ENCODE data around the gene SPSB1. TPM values are rescaled to one million over a fixed set of nuclear protein-coding genes. Genes with fewer than 3 reads are reported as not detected.

Gene SPSB1
- total RNA-seq, 1 experiment from 2014 or later = 33.4 TPM

GRCh38 chr1:9345471-9345870 lies 52.8 kb downstream of the SPSB1 start:
- no peak for DNase-seq (ENCODE audit: low read depth, low spot score)
- in situ Hi-C loops (cut with HindIII; ENCODE audit: low pct_unique_long_range_greater_than_20kb, low sequenced_read_pairs) = no loop called here

GRCh38 chr1:9345922-9346321 lies 53.2 kb downstream of the SPSB1 start:
- peak; percentile 25 for DNase-seq (ENCODE audit: low read depth, low spot score)
- in situ Hi-C loops (cut with HindIII; ENCODE audit: low pct_unique_long_range_greater_than_20kb, low sequenced_read_pairs) = no loop called here

DNA sequence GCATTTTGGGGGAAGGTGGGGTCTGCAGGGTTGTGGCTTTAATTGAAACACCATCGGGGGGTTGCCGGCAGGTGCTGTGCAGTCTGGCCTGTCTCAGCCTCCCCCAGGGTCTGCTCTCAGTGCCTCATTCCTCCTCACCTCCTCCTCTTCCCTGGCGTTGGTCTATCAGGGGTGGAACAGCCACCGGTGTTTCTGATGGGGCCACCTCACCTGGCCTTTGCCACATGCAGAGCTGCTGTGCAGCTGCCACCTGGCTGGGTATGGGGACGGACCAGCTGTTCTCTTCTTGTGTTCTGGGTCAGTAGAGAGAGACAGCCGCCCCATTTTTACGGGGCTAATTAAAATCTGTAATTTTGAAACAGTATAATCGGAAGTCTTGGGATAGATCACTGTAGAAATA lies 53.9 kb downstream of the SPSB1 start:
- in situ Hi-C loops (cut with HindIII; ENCODE audit: low pct_unique_long_range_greater_than_20kb, low sequenced_read_pairs) = no loop called here
- DNase-seq (ENCODE audit: low read depth, low spot score) = no peak

GRCh38 chr1:9347095-9347850 lies 54.6 kb downstream of the SPSB1 start:
- in situ Hi-C loops (cut with HindIII; ENCODE audit: low pct_unique_long_range_greater_than_20kb, low sequenced_read_pairs) = no loop called here
- no peak for DNase-seq (ENCODE audit: low read depth, low spot score)

- in situ Hi-C loops (cut with HindIII; ENCODE audit: low pct_unique_long_range_greater_than_20kb, low sequenced_read_pairs) = no loop called here
- no peak for DNase-seq (ENCODE audit: low read depth, low spot score)
Measured at GRCh38 chr1:9349331-9349851, 56.7 kb downstream of the SPSB1 start.

- DNase-seq (ENCODE audit: low read depth, low spot score) = no peak
- in situ Hi-C loops (cut with HindIII; ENCODE audit: low pct_unique_long_range_greater_than_20kb, low sequenced_read_pairs) = no loop called here
Measured at GRCh38 chr1:9350013-9350908, 57.6 kb downstream of the SPSB1 start.

GRCh38 chr1:9350960-9351359 lies 58.3 kb downstream of the SPSB1 start:
- in situ Hi-C loops (cut with HindIII; ENCODE audit: low pct_unique_long_range_greater_than_20kb, low sequenced_read_pairs) = no loop called here
- DNase-seq (ENCODE audit: low read depth, low spot score) = no peak

DNA sequence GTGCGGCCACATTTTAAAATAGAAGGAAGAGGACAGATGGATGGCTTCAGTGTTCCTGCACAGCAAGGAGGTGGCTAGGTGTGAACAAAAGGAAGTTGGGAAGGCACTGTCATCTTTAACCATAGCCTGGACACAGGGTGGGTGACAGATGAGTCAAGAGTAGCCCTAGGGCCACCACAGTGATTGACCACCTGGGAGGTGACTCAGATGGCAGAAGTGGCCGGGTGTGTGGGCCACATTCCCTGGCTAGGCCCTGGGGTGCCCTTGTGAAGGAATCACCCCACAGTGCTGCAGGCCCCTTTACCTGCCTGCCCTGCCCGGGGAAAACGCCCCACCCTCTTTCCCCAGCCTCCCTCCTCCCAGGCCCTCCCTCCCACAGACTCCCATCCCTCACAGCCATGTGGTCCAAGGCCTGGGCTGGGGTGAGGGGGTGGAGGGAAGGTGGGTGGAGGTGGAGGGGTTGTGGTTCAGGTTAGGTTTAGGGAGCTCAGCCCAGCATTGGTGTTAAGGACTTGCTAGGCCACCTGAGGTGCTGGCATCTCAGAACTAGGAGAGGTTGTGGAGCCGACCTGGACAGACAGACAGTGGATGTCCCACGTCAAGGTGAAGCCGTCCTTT lies 59.1 kb downstream of the SPSB1 start:
- DNase-seq (ENCODE audit: low read depth, low spot score) = no peak
- in situ Hi-C loops (cut with HindIII; ENCODE audit: low pct_unique_long_range_greater_than_20kb, low sequenced_read_pairs) = no loop called here

GRCh38 chr1:9352377-9353134 lies 59.9 kb downstream of the SPSB1 start:
- DNase-seq (ENCODE audit: low read depth, low spot score) = no peak
- in situ Hi-C loops (cut with HindIII; ENCODE audit: low pct_unique_long_range_greater_than_20kb, low sequenced_read_pairs) = no loop called here

GRCh38 chr1:9355503-9355902 lies 62.8 kb downstream of the SPSB1 start:
- DNase-seq (ENCODE audit: low read depth, low spot score) = no peak
- in situ Hi-C loops (cut with HindIII; ENCODE audit: low pct_unique_long_range_greater_than_20kb, low sequenced_read_pairs) = no loop called here

GRCh38 chr1:9356021-9356420 lies 63.3 kb downstream of the SPSB1 start:
- in situ Hi-C loops (cut with HindIII; ENCODE audit: low pct_unique_long_range_greater_than_20kb, low sequenced_read_pairs) = no loop called here
- DNase-seq (ENCODE audit: low read depth, low spot score) = no peak

DNA sequence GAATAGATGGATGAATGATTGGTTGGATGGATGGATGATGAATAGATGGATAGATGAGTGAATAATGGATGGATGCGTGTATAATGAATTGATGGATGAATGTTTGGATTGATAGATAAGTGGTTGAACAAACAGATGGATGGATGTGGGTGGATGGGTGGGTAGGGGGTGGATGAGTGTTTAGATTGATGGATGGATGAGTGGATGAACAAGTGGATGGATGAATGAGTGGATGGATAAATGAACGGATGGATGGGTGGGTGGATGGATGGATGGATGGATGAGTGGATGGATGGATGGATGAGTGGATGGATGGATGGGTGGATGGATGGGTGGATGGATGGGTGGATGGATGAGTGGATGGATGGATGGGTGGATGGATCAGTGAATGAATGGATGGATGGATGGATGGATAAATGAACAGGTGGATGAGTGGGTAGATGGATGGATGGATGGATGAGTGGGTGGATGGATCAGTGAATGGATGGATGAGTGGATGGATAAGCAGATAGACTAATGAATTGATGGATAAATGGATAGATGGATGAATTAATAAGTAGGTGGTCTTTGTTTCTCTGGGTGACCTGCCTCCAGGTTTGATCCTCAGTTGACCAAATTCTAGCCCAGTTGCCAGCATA lies 64.3 kb downstream of the SPSB1 start:
- in situ Hi-C loops (cut with HindIII; ENCODE audit: low pct_unique_long_range_greater_than_20kb, low sequenced_read_pairs) = no loop called here
- DNase-seq (ENCODE audit: low read depth, low spot score) = no peak

- no peak for DNase-seq (ENCODE audit: low read depth, low spot score)
- in situ Hi-C loops (cut with HindIII; ENCODE audit: low pct_unique_long_range_greater_than_20kb, low sequenced_read_pairs) = no loop called here
Measured at GRCh38 chr1:9357958-9358357, 65.3 kb downstream of the SPSB1 start.

- in situ Hi-C loops (cut with HindIII; ENCODE audit: low pct_unique_long_range_greater_than_20kb, low sequenced_read_pairs) = no loop called here
Measured at GRCh38 chr1:9360371-9361064, 67.8 kb downstream of the SPSB1 start.

GRCh38 chr1:9361630-9362260 lies 69.1 kb downstream of the SPSB1 start:
- in situ Hi-C loops (cut with HindIII; ENCODE audit: low pct_unique_long_range_greater_than_20kb, low sequenced_read_pairs) = no loop called here
- DNase-seq (ENCODE audit: low read depth, low spot score) = no peak

More at GRCh38 chr1:9360371-9361064, 67.8 kb downstream of the SPSB1 start:
- no peak for DNase-seq (ENCODE audit: low read depth, low spot score)

DNA sequence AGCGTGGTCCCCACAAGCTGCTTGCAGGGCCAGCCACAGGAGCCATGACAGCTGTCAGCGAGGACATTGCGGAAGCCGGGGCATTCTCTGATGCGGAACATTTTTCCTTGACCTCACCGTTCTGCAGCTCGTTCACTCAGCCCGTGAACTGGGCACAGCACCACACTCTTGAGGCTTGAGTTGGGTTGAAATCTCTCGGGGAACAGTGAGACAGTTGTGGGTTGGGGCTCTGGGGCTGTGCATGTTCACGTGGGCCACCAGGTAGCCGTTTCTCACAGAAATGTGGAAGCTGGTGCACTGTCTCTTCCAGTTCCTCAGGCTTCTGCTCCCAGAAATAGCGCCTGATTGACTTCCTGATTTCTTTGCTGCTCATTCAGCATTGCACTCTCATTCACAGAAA lies 69.8 kb downstream of the SPSB1 start:
- in situ Hi-C loops (cut with HindIII; ENCODE audit: low pct_unique_long_range_greater_than_20kb, low sequenced_read_pairs) = no loop called here
- DNase-seq (ENCODE audit: low read depth, low spot score) = no peak
